SK-N-MC (cell line): ENCODE results near the gene KRT13.

Experiments
- EZH2 ChIP-seq: fragments of 200-600 bp; sonication (generic); IDR thresholded peaks from one replicate; pipeline ENCODE4 v1.6.1; 2017; ENCODE audit warnings: antibody characterized with exemption
- POLR2AphosphoS5 ChIP-seq: IDR thresholded peaks from 2 replicates; pipeline ENCODE4 v1.6.1; 2012; ENCODE audit warnings: mild to moderate bottlenecking, low read depth, low read length, borderline replicate concordance

GRCh38 chr17:41538565-41538991 is 33.2 kb upstream of the KRT13 start:
- TF ChIP-seq POLR2AphosphoS5 (no peak), EZH2 (no peak)
